Measurements from ENCODE around the gene SSRP1. TPM values are rescaled to one million over a fixed set of nuclear protein-coding genes. Genes with fewer than 3 reads are reported as not detected.

The SSRP1 gene
- polyA plus RNA-seq, 1 donor from 2014 or later: 84.7 TPM

DNA sequence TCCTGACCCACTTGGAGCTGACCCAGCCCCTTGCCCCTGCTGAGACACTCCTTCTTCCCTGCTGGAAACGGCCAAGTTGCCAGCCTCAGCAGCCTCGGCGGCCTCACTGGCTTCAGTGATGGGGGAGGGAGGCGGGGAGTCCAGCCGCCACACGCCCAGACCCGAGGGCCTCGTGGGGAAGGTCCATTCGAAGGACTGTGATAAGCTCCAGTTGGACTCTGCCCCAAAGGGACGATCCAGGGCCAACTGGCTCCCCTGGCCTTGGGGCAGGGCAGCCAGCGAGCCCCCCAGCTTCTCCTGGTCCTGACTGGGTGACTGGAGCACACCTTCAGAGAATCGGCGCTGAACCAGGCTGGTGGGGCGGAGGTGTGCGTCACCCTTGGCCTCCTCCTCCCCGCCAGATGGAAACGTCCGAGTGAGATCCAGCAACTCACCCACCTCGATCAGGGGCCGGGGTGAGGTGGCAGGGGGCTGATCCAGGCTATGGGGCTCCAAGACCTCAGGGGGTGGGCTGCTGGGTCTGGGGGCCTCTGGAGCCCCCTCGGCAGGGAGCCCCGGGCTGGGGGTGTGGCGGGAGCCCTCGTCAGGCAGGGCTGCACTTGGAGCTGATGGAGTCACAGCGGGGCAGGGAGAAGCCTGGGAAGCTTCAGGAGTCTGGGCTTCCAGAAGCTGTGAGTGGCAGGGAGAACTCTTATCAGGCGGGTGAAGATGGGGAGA is 22.5 kb downstream of the SSRP1 start:
- Histone ChIP-seq H3K4me3 (ENCODE audit: low read length) (no peak overlapping the region), H3K9me2 (ENCODE audit: insufficient read depth, low read length) (no peaks in the 10 kb centered on the region), H4K20me1 (ENCODE audit: insufficient read depth) (no peaks in the 10 kb centered on the region), H3K27ac (ENCODE audit: low read length) (no peak overlapping the region), H3K9me3 (ENCODE audit: low read length) (no peaks in the 10 kb centered on the region), H3K36me3 (ENCODE audit: insufficient read depth, low read length) (peaks cover 7% of the 10 kb centered on the region), H3F3A (ENCODE audit: insufficient read depth, low read length, poor library complexity, severe bottlenecking) (no peaks in the 10 kb centered on the region), H3K4me2 (ENCODE audit: low read length) (no peak overlapping the region), H3K79me2 (replicated peaks; ENCODE audit: insufficient read depth, low read length) (no peaks in the 10 kb centered on the region), H2AFZ (ENCODE audit: low read depth, low read length) (no peak overlapping the region), H3K27me3 (ENCODE audit: insufficient read depth, low read depth, low read length) (no peaks in the 10 kb centered on the region), H3K9ac (ENCODE audit: low read length) (no peak overlapping the region)
- TF ChIP-seq TAF1 (IDR thresholded peaks at IDR 0.05; ENCODE audit: low read depth): no peak
- TF ChIP-seq RAD21 (conservative IDR thresholded peaks at IDR 0.05): no peak
- TF ChIP-seq, protein P1, sequence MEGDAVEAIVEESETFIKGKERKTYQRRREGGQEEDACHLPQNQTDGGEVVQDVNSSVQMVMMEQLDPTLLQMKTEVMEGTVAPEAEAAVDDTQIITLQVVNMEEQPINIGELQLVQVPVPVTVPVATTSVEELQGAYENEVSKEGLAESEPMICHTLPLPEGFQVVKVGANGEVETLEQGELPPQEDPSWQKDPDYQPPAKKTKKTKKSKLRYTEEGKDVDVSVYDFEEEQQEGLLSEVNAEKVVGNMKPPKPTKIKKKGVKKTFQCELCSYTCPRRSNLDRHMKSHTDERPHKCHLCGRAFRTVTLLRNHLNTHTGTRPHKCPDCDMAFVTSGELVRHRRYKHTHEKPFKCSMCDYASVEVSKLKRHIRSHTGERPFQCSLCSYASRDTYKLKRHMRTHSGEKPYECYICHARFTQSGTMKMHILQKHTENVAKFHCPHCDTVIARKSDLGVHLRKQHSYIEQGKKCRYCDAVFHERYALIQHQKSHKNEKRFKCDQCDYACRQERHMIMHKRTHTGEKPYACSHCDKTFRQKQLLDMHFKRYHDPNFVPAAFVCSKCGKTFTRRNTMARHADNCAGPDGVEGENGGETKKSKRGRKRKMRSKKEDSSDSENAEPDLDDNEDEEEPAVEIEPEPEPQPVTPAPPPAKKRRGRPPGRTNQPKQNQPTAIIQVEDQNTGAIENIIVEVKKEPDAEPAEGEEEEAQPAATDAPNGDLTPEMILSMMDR (IDR thresholded peaks at IDR 0.05; ENCODE audit: poor library complexity, severe bottlenecking): no peak
- no peak for TF ChIP-seq EP300 (conservative IDR thresholded peaks at IDR 0.05; ENCODE audit: poor library complexity, severe bottlenecking)
- TF ChIP-seq POLR2AphosphoS5 (IDR thresholded peaks at IDR 0.05): no peak

DNA sequence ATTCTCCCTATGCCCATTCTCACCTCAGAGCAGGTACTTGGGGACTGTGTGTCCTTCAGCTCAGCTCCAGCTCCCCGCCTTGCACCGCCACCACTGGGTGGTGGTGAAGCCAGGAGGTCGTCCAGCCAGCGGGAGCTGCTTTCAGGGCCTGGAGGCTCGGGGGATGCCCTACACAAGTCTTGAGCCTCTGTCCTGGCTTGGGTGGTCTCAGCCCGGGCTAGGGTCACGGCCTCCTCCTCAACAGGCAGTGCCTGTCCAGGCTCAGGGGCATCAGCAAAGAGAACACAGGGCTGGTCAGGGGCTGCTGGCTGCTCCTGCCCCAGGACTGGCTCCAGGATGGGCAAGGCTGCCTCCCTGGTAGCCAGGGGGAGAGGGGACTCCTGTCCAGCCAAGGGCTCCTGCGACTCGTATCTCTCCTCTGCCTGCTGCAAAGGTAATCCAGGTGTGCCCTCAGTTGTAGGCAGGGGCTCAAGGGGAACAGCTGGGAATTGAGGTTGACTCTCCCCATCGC is 23.1 kb downstream of the SSRP1 start:
- Histone ChIP-seq H3K79me2 (replicated peaks; ENCODE audit: insufficient read depth, low read length) (no peaks in the 10 kb centered on the region), H2AFZ (ENCODE audit: low read depth, low read length) (no peak overlapping the region), H3K4me3 (ENCODE audit: low read length) (no peak overlapping the region), H4K20me1 (ENCODE audit: insufficient read depth) (no peaks in the 10 kb centered on the region), H3K9me3 (ENCODE audit: low read length) (no peaks in the 10 kb centered on the region), H3K36me3 (ENCODE audit: insufficient read depth, low read length) (peaks cover 4% of the 10 kb centered on the region), H3K27me3 (ENCODE audit: insufficient read depth, low read depth, low read length) (no peaks in the 10 kb centered on the region), H3K9me2 (ENCODE audit: insufficient read depth, low read length) (no peaks in the 10 kb centered on the region), H3K9ac (ENCODE audit: low read length) (no peak overlapping the region), H3K4me2 (ENCODE audit: low read length) (no peak overlapping the region), H3K27ac (ENCODE audit: low read length) (no peak overlapping the region), H3F3A (ENCODE audit: insufficient read depth, low read length, poor library complexity, severe bottlenecking) (no peaks in the 10 kb centered on the region)
- TF ChIP-seq EP300 (conservative IDR thresholded peaks at IDR 0.05; ENCODE audit: poor library complexity, severe bottlenecking): no peak
- no peak for TF ChIP-seq SMC3 (conservative IDR thresholded peaks at IDR 0.05; ENCODE audit: poor library complexity)
- TF ChIP-seq, protein P2, sequence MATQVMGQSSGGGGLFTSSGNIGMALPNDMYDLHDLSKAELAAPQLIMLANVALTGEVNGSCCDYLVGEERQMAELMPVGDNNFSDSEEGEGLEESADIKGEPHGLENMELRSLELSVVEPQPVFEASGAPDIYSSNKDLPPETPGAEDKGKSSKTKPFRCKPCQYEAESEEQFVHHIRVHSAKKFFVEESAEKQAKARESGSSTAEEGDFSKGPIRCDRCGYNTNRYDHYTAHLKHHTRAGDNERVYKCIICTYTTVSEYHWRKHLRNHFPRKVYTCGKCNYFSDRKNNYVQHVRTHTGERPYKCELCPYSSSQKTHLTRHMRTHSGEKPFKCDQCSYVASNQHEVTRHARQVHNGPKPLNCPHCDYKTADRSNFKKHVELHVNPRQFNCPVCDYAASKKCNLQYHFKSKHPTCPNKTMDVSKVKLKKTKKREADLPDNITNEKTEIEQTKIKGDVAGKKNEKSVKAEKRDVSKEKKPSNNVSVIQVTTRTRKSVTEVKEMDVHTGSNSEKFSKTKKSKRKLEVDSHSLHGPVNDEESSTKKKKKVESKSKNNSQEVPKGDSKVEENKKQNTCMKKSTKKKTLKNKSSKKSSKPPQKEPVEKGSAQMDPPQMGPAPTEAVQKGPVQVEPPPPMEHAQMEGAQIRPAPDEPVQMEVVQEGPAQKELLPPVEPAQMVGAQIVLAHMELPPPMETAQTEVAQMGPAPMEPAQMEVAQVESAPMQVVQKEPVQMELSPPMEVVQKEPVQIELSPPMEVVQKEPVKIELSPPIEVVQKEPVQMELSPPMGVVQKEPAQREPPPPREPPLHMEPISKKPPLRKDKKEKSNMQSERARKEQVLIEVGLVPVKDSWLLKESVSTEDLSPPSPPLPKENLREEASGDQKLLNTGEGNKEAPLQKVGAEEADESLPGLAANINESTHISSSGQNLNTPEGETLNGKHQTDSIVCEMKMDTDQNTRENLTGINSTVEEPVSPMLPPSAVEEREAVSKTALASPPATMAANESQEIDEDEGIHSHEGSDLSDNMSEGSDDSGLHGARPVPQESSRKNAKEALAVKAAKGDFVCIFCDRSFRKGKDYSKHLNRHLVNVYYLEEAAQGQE (IDR thresholded peaks at IDR 0.05; ENCODE audit: borderline replicate concordance): no peak
- TF ChIP-seq, protein P1 (IDR thresholded peaks at IDR 0.05; ENCODE audit: poor library complexity, severe bottlenecking): no peak
- no peak for TF ChIP-seq EZH2 (IDR thresholded peaks at IDR 0.05; ENCODE audit: borderline replicate concordance, insufficient read depth, low read length, poor library complexity, severe bottlenecking)
- TF ChIP-seq POLR2AphosphoS5 (IDR thresholded peaks at IDR 0.05): no peak
- TF ChIP-seq MXI1 (conservative IDR thresholded peaks at IDR 0.05; ENCODE audit: poor library complexity, severe bottlenecking): no peak

All from neural cell (in vitro differentiated cells).